Naive thymus-derived CD4-positive, alpha-beta T cell (primary cell): ENCODE data around the gene LCLAT1. TPM values are rescaled to one million over a fixed set of nuclear protein-coding genes. Genes with fewer than 3 reads are reported as not detected.

Source experiments
- ATAC-seq: fragments of 150-1000 bp; cut with Tn5 transposase; 2 replicates; pipeline ENCODE4 v1.10.0; 2021; ENCODE audit warnings: mild to moderate bottlenecking, moderate library complexity
- CTCF ChIA-PET: fragments of 350-600 bp; sonication (Branson Sonifier 250); formaldehyde crosslinking; loops from one replicate; lab custom pipeline; 2021; ENCODE audit warnings: antibody characterized with exemption; lab: Charles Lee
- POLR2A ChIA-PET: fragments of 350-600 bp; sonication (Branson Sonifier 250); formaldehyde crosslinking; loops from one replicate; lab custom pipeline; 2021; ENCODE audit warnings: antibody characterized with exemption, inconsistent platforms; lab: Charles Lee
- DNase-seq, 9 donors: peaks; one replicate each; pipeline versions ENCODE4 v3.0.0 to v3.0.0-alpha.2; 2020 to 2022; ENCODE audit warnings: mixed read lengths in 1 of 9
- H3K27ac ChIP-seq: one replicate; pipeline ENCODE4 v1.7.0; 2013; ENCODE audit warnings: mild to moderate bottlenecking, low read depth, low read length, moderate library complexity
- H3K27me3 ChIP-seq, 2 donors: one replicate each; pipeline ENCODE4 v1.7.0; 2013; ENCODE audit warnings: low read length in 2 of 2, mild to moderate bottlenecking in 2 of 2, moderate library complexity in 2 of 2; ENCODE audit not compliant: control insufficient read depth in 2 of 2, insufficient read depth in 2 of 2
- H3K36me3 ChIP-seq, 3 experiments: 1 replicate in 2 of 3; 2 replicates in 1 of 3; pipeline ENCODE4 v1.7.0; 2013; ENCODE audit warnings: low read length in 3 of 3, mild to moderate bottlenecking in 3 of 3, moderate library complexity in 1 of 3; ENCODE audit not compliant: insufficient read depth in 3 of 3, control insufficient read depth in 2 of 3
- H3K4me1 ChIP-seq, 2 donors: one replicate each; pipeline ENCODE4 v1.7.0; 2013; ENCODE audit warnings: low read length in 2 of 2, mild to moderate bottlenecking in 2 of 2, moderate library complexity in 1 of 2; ENCODE audit not compliant: control insufficient read depth in 2 of 2, insufficient read depth in 2 of 2
- H3K4me3 ChIP-seq: 2 replicates; pipeline ENCODE4 v1.7.0; 2013; ENCODE audit warnings: mild to moderate bottlenecking, low read length
- H3K9me3 ChIP-seq, 3 experiments: 1 replicate in 2 of 3; 2 replicates in 1 of 3; pipeline ENCODE4 v1.7.0; 2013; ENCODE audit warnings: low read length in 3 of 3; ENCODE audit not compliant: control insufficient read depth in 2 of 3
- H3K27ac Mint-ChIP-seq, 9 donors: one replicate each; pipeline ENCODE4 v1.8.0; 2020 to 2022; ENCODE audit warnings: mixed read lengths in 9 of 9, mild to moderate bottlenecking in 8 of 9, moderate library complexity in 5 of 9, inconsistent platforms in 2 of 9
- H3K27me3 Mint-ChIP-seq, 5 donors: one replicate each; pipeline ENCODE4 v1.8.0; 2021 to 2022; ENCODE audit warnings: mixed read lengths in 5 of 5, mild to moderate bottlenecking in 1 of 5
- H3K36me3 Mint-ChIP-seq, 5 donors: one replicate each; pipeline ENCODE4 v1.8.0; 2020 to 2022; ENCODE audit warnings: mixed read lengths in 5 of 5, mild to moderate bottlenecking in 3 of 5, inconsistent platforms in 1 of 5
- H3K4me1 Mint-ChIP-seq, 7 donors: one replicate each; pipeline ENCODE4 v1.8.0; 2020 to 2022; ENCODE audit warnings: mixed read lengths in 7 of 7, mild to moderate bottlenecking in 3 of 7, inconsistent platforms in 1 of 7
- H3K4me3 Mint-ChIP-seq, 10 donors: one replicate each; pipeline ENCODE4 v1.8.0; 2020 to 2022; ENCODE audit warnings: mild to moderate bottlenecking in 10 of 10, mixed read lengths in 10 of 10, moderate library complexity in 6 of 10, inconsistent platforms in 2 of 10
- H3K9me3 Mint-ChIP-seq, 11 donors: one replicate each; pipeline ENCODE4 v1.8.0; 2020 to 2022; ENCODE audit warnings: mixed read lengths in 11 of 11, mild to moderate bottlenecking in 4 of 11, inconsistent platforms in 1 of 11, moderate library complexity in 1 of 11
- intact Hi-C, 2 donors: fragments of 100-400 bp; cut with micrococcal nuclease; formaldehyde crosslinking; loops; one replicate each; pipeline ENCODE4 v1.15.1; 2023
- polyA plus RNA-seq, 2 donors: library from polyadenylated mRNA; unstranded; fragments of 300-500 nt; fragmentation: Illumina TruSeq; gene quantifications; one replicate each; pipeline ENCODE4 v1.2.3, GENCODE V29; 2021
- total RNA-seq, 6 experiments: library from RNA in 5 of 6; stranded (reverse) in 5 of 6; gene quantifications; 1 replicate in 5 of 6; 2 replicates in 1 of 6; pipeline ENCODE4 v1.2.3 and lab custom pipeline; 2021 to 2026

LCLAT1 gene
- total and polyA plus RNA-seq, 7 experiments from 2014 or later: 16.2 to 37.6 (median 22.2) TPM

DNA sequence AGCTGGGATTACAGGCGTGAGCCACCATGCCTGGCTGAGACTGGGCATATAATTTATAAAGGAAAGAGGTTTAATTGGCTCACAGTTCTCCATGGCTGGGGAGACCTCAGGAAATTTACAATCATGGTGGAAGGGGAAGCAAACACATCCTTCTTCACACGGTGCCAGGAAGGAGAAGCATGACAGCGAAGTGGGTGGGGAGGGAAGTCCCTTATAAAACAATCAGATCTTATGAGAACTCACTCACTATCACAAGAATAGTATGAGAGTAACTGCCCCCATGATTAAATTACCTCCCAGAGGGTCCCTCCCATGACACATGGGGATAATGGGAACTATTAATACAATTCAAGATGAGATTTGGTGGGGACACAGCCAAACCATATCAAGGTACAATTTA lies 7.8 kb upstream of the LCLAT1 start:
- Histone ChIP-seq H3K9me3 (no peaks in the 10 kb centered on the region), H3K4me1 (peaks cover 0 to 12% of the 10 kb centered on the region in 2 donors), H3K27ac (peak overlapping the region; percentile 15), H3K4me3 (no peak overlapping the region), H3K36me3 (no peaks in the 10 kb centered on the region), H3K27me3 (no peaks in the 10 kb centered on the region)
- DNase-seq: no peak
- Mint-ChIP-seq H3K36me3 (no peaks in the 10 kb centered on the region), H3K9me3 (peaks cover 0 to 2% (median 0%) of the 10 kb centered on the region in 11 donors), H3K4me1 (peaks cover 14 to 38% (median 23%) of the 10 kb centered on the region in 7 donors), H3K27me3 (no peaks in the 10 kb centered on the region), H3K27ac (peak overlapping the region in 7 of 9 donors; percentile 73 to 91 (median 80)), H3K4me3 (peak overlapping the region in 2 of 10 donors; percentile 54 to 66)
- intact Hi-C loops: loop anchor here in 1 of 2 donors (1.0 kb wide), 1 partner anchor 8 kb away; the partner anchor contains the start of gene LCLAT1
- ChIA-PET POLR2A (interaction anchor here (0.6 to 0.7 kb wide), 2 partner anchors 8 to 181 kb away, joined by 3 read pairs; no protein-coding TSS in a partner anchor), CTCF (interaction anchor here (1.2 kb wide), 1 partner anchor 104 kb away, joined by 4 read pairs; no protein-coding TSS in a partner anchor)
- no peak for ATAC-seq

DNA sequence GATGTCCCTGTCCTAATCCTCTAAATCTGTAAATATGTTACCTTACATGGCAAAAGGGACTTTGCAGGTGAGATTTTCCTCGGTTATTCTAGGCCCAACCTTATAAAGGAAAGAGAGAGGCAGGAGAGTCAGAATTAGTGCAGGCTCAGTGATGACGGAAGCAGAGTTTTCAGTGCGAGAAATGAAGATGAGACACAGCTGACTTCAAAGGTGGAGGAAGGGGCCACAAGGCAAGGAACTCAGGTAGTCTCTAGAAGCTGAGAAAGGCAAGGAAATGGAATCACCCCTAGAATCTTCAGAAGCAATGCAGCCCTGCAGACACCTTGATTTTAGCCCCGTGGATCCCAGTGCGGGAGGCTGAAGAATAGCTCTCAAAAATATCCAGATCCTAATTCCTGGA lies 7.2 kb upstream of the LCLAT1 start:
- no peaks in the 10 kb centered on the region for H3K36me3 Mint-ChIP-seq

DNA sequence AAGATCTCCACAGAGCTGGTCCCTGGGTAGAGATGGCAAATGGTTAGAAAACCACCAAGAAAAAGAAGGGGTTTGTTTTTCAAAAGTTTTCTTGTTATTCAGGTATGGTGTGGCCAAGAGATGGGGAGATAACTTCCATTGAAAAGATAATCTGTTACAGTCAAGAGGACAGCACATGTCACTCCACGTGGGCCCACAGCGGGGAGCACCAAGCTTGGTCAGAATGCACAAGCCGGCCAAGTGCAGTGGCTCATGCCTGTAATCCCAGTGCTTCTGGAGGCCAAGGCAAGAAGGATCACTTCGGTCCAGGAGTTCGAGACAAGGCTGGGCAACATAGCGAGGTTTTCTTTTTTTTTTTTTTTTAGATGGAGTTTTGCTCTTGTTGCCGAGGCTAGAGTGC lies 6.0 kb upstream of the LCLAT1 start:
- DNase-seq (no peak), ATAC-seq (no peak)
- peak overlapping the region in 2 of 9 donors; percentile 32 to 77 for H3K27ac Mint-ChIP-seq
- Histone ChIP-seq H3K27ac (no peak overlapping the region), H3K27me3 (no peaks in the 10 kb centered on the region), H3K4me3 (no peak overlapping the region), H3K36me3 (no peaks in the 10 kb centered on the region), H3K4me1 (peaks cover 0 to 12% of the 10 kb centered on the region in 2 donors), H3K9me3 (no peaks in the 10 kb centered on the region)
- peaks cover 0 to 2% (median 0%) of the 10 kb centered on the region in 11 donors for H3K9me3 Mint-ChIP-seq
- no peaks in the 10 kb centered on the region for H3K36me3 Mint-ChIP-seq
- peaks cover 14 to 39% (median 22%) of the 10 kb centered on the region in 7 donors for H3K4me1 Mint-ChIP-seq
- intact Hi-C loops: no loop called here
- no peaks in the 10 kb centered on the region for H3K27me3 Mint-ChIP-seq
- H3K4me3 Mint-ChIP-seq: no peak overlapping the region
- POLR2A ChIA-PET: interaction anchor here (0.6 to 2.9 kb wide), 4 partner anchors 10 to 208 kb away, joined by 3 to 8 read pairs (median 4); no protein-coding TSS in a partner anchor
- CTCF ChIA-PET: no interaction called here

More for the DNA sequence above, 7.2 kb upstream of the LCLAT1 start:
- Histone ChIP-seq H3K27ac (peak overlapping the region; percentile 15), H3K36me3 (no peaks in the 10 kb centered on the region), H3K4me1 (peaks cover 0 to 12% of the 10 kb centered on the region in 2 donors), H3K4me3 (no peak overlapping the region), H3K9me3 (no peaks in the 10 kb centered on the region), H3K27me3 (no peaks in the 10 kb centered on the region)
- peaks cover 14 to 38% (median 22%) of the 10 kb centered on the region in 7 donors for H3K4me1 Mint-ChIP-seq
- peak overlapping the region in 9 of 10 donors; percentile 2 to 66 (median 18) for H3K4me3 Mint-ChIP-seq
- ChIA-PET CTCF (interaction anchor here (0.6 to 1.2 kb wide), 2 partner anchors 95 to 105 kb away, joined by 4 read pairs; no protein-coding TSS in a partner anchor), POLR2A (interaction anchor here (0.6 kb wide), 1 partner anchor 11 kb away, joined by 3 read pairs; no protein-coding TSS in a partner anchor)
- H3K9me3 Mint-ChIP-seq: peaks cover 0 to 2% (median 0%) of the 10 kb centered on the region in 11 donors
- no peaks in the 10 kb centered on the region for H3K27me3 Mint-ChIP-seq
- intact Hi-C loops: loop anchor here in 1 of 2 donors (1.0 kb wide), 2 partner anchors 7 to 18 kb away; partner anchors contain the start of gene LCLAT1
- DNase-seq: peak in 7 of 9 donors; percentile 56 to 77 (median 71)
- H3K27ac Mint-ChIP-seq: peak overlapping the region in 8 of 9 donors; percentile 14 to 91 (median 78)
- ATAC-seq: peak; percentile 82

GRCh38 chr2:30443081-30443480 lies 4.0 kb upstream of the LCLAT1 start:
- no peaks in the 10 kb centered on the region for H3K27me3 ChIP-seq
- Mint-ChIP-seq H3K9me3 (peaks cover 0 to 2% (median 0%) of the 10 kb centered on the region in 11 donors), H3K4me3 (no peak overlapping the region), H3K4me1 (peaks cover 23 to 45% (median 34%) of the 10 kb centered on the region in 7 donors), H3K36me3 (no peaks in the 10 kb centered on the region), H3K27me3 (no peaks in the 10 kb centered on the region), H3K27ac (no peak overlapping the region)
- peaks cover 0 to 6% (median 0%) of the 10 kb centered on the region in 3 experiments for H3K36me3 ChIP-seq
- intact Hi-C loops: no loop called here
- H3K9me3 ChIP-seq: no peaks in the 10 kb centered on the region
- no peak overlapping the region for H3K27ac ChIP-seq
- ChIA-PET POLR2A (interaction anchor here (2.9 kb wide), 1 partner anchor 210 kb away, joined by 8 read pairs; no protein-coding TSS in a partner anchor), CTCF (no interaction called here)
- DNase-seq: no peak
- peaks cover 6 to 21% of the 10 kb centered on the region in 2 donors for H3K4me1 ChIP-seq
- no peak for ATAC-seq
- no peak overlapping the region for H3K4me3 ChIP-seq

DNA sequence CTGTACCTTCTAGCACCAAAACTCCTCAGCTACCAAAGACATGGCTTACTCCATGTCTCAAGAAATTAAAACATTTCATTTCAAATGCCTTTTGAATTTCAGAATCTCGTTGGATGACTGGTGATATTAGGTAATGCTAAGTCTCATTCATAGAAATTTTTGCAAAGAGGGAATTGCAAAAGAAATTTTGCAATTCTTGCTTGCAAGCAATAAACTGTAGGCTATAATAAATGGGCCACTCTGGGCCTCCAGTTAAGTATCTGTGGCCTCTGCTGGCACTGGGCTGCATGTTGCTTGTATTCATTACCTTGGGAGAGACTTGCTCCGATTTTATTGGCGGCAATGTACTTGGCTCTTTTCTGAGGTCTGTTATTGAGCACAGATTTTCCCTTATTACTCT lies 2.8 kb upstream of the LCLAT1 start:
- ChIA-PET CTCF (no interaction called here), POLR2A (no interaction called here)
- ATAC-seq: no peak
- no peak overlapping the region for H3K27ac ChIP-seq
- H3K4me1 Mint-ChIP-seq: peaks cover 29 to 49% (median 42%) of the 10 kb centered on the region in 7 donors
- peak overlapping the region in 1 of 9 donors; percentile 10 for H3K27ac Mint-ChIP-seq
- H3K36me3 Mint-ChIP-seq: no peaks in the 10 kb centered on the region
- no peaks in the 10 kb centered on the region for H3K27me3 Mint-ChIP-seq
- H3K4me3 ChIP-seq: no peak overlapping the region
- intact Hi-C loops: no loop called here
- peaks cover 0 to 6% (median 0%) of the 10 kb centered on the region in 3 experiments for H3K36me3 ChIP-seq
- DNase-seq: no peak
- H3K9me3 ChIP-seq: no peaks in the 10 kb centered on the region
- no peak overlapping the region for H3K4me3 Mint-ChIP-seq
- H3K4me1 ChIP-seq: peaks cover 10 to 30% of the 10 kb centered on the region in 2 donors
- H3K9me3 Mint-ChIP-seq: peaks cover 0 to 2% (median 0%) of the 10 kb centered on the region in 11 donors
- no peaks in the 10 kb centered on the region for H3K27me3 ChIP-seq

GRCh38 chr2:30445266-30445821 lies 1.7 kb upstream of the LCLAT1 start:
- H3K27ac Mint-ChIP-seq: peak overlapping the region in 2 of 9 donors; percentile 66 to 97
- H3K4me3 Mint-ChIP-seq: peak overlapping the region in 5 of 10 donors; percentile 10 to 86 (median 21)
- no peaks in the 10 kb centered on the region for H3K27me3 ChIP-seq
- ATAC-seq (no peak), DNase-seq (no peak)
- H3K9me3 Mint-ChIP-seq: peaks cover 0 to 2% (median 0%) of the 10 kb centered on the region in 11 donors
- intact Hi-C loops: loop anchor here (5.0 kb wide), 2 partner anchors 33 to 178 kb away; no protein-coding TSS in a partner anchor
- peaks cover 24 to 44% (median 37%) of the 10 kb centered on the region in 7 donors for H3K4me1 Mint-ChIP-seq
- no peak overlapping the region for H3K4me3 ChIP-seq
- H3K4me1 ChIP-seq: peaks cover 10 to 19% of the 10 kb centered on the region in 2 donors
- no peaks in the 10 kb centered on the region for H3K27me3 Mint-ChIP-seq
- H3K9me3 ChIP-seq: no peaks in the 10 kb centered on the region
- peaks cover 0 to under 1% (median 0%) of the 10 kb centered on the region in 5 donors for H3K36me3 Mint-ChIP-seq
- ChIA-PET CTCF (interaction anchor here (0.7 kb wide), 1 partner anchor 12 kb away, joined by 3 read pairs; no protein-coding TSS in a partner anchor), POLR2A (interaction anchor here (1.8 kb wide), 1 partner anchor 12 kb away, joined by 8 read pairs; no protein-coding TSS in a partner anchor)
- H3K36me3 ChIP-seq: peaks cover 0 to 6% (median 0%) of the 10 kb centered on the region in 3 experiments
- no peak overlapping the region for H3K27ac ChIP-seq
